LNCaP clone FGC (cell line): ENCODE data around the gene PRICKLE4.

Experiments
- DNase-seq: peaks from one replicate; pipeline ENCODE4 v3.0.0-alpha.2; 2011; ENCODE audit warnings: low read depth
- H3K4me3 ChIP-seq: 2 replicates; pipeline ENCODE4 v1.5.1; 2011; ENCODE audit warnings: mild to moderate bottlenecking, low read depth, low read length, control low read depth
- CTCF ChIP-seq: IDR thresholded peaks from 2 replicates; pipeline ENCODE4 v1.5.1; 2012; ENCODE audit warnings: mild to moderate bottlenecking; ENCODE audit not compliant: control insufficient read depth, insufficient read depth; ENCODE audit errors: extremely low read depth

Gene PRICKLE4

GRCh38 chr6:41747256-41748101, 33.1 kb upstream of the PRICKLE4 start, which contains the start of gene PGC:
Gene PGC, minus strand, starts transcription at chr6:41747397. Its CDS starts 63 bp downstream, at chr6:41747334.
- peak; percentile 90 for DNase-seq
- H3K4me3 ChIP-seq: no peak within 1 kb of the TSS

DNA sequence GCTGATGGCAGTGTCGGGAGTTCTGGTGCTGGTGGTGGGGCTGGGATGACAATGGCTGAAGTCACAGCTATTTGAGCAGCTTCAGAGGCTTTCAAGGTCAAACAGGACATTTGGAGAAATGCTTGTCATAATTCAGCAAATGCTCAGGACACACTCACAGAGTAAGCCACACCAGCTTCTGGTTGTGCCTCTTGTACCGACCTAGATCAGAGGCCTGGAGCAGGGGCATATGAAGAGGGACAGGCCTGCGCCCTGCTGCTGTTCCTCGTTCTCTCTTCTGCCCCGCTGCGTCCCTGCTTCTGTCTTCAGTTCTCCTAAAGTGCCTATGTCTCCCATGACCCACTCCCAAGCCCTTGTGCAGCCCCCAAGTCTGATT, 32.5 kb upstream of the PRICKLE4 start:
- H3K4me3 ChIP-seq: no peak overlapping the region
- no peak for TF ChIP-seq CTCF

More at GRCh38 chr6:41747256-41748101, 33.1 kb upstream of the PRICKLE4 start, which contains the start of gene PGC:
- TF ChIP-seq CTCF: no peak

DNA sequence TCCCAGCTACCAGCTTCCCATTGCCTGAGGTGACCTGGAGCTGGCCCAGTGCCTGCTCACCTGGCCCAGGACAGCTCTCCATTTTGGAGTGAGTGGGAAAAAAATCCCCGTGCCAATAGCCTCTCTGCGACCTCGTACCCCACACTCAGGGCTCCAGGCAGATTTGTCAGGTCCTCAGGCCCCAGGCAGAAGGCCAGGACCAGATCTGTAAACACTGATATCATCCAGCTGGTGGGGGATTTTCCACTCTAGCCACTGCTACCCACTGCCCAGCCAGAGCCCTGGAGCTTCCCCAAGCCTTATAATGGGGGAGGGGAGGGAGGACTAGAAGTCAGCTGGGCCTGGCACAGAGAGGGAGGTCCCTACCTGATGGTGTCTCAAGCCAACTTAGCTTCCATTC, 32.0 kb upstream of the PRICKLE4 start:
- TF ChIP-seq CTCF: no peak
- no peak for DNase-seq
- H3K4me3 ChIP-seq: no peak overlapping the region

More for the DNA sequence above, 32.5 kb upstream of the PRICKLE4 start:
- no peak for DNase-seq

DNA sequence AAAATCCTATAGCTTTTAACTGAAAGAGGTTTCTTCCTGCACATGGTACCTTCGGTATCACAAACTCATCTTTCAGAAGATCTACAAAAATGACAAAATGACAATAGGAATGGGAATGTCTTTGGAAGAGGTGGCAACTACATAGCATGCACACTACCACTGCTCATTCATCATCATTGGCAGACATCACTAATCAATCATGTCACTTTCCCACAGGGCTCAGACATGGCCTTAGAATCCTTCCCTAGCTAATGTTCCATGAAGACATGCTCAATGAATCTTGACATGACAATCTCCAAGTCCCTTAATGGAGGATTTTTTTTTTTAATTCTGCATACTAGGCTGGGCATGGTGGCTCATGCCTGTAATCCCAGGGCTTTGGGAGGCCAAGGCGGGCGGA, 30.2 kb upstream of the PRICKLE4 start:
- TF ChIP-seq CTCF: no peak
- no peak for DNase-seq
- H3K4me3 ChIP-seq: no peak overlapping the region

- TF ChIP-seq CTCF: no peak
- H3K4me3 ChIP-seq: no peak overlapping the region
- no peak for DNase-seq
These were observed 24.7 kb upstream of the PRICKLE4 start for GRCh38 chr6:41755895-41756294.

DNA sequence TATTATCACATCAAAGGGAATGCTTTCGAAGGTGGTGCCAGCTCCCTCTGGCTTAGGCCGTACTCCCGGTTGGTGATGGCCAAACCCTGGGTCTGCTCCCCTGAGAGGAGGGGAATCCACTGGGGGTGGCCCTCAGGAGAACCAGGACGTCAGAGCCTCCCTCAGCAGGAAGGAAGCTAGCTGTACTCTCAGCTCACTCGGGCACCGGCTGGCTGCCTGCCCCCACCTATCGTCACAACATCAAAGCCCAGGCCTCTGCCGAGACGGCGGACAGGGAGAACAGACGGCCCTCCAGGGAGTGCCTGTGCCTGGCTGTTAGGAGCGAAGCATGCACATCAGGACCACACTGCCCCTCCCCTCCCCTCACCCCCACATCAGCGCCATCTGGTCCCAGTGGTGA, 24.2 kb upstream of the PRICKLE4 start:
- no peak for TF ChIP-seq CTCF
- H3K4me3 ChIP-seq: no peak overlapping the region
- DNase-seq: no peak
